Gastroesophageal sphincter (tissue), 4 donors: ENCODE measurements around the gene RTN4R. TPM values are rescaled to one million over a fixed set of nuclear protein-coding genes. Genes with fewer than 3 reads are reported as not detected.
A peak's percentile ranks its signal among the peaks of the same experiment; 100 is the strongest.

Source experiments
- ATAC-seq: fragments of 150-250 bp; one replicate; pipeline ENCODE4 v1.9.1; 2016; ENCODE audit warnings: mild to moderate bottlenecking, moderate library complexity
- H3K27ac ChIP-seq, 4 donors: fragments of 200-600 bp; sonication (generic) in 3 of 4; 1 replicate in 3 of 4; 2 replicates in 1 of 4; pipeline ENCODE4 v1.5.1; 2016 to 2019
- H3K27me3 ChIP-seq: fragments of 200-600 bp; sonication (generic); one replicate; pipeline ENCODE4 v1.5.1; 2019
- H3K36me3 ChIP-seq, 2 donors: fragments of 200-600 bp; sonication (generic); one replicate each; pipeline ENCODE4 v1.5.1; 2019; ENCODE audit warnings: control low read depth in 1 of 2
- H3K4me1 ChIP-seq, 3 donors: fragments of 200-600 bp; sonication (generic); 1 replicate in 2 of 3; 2 replicates in 1 of 3; pipeline ENCODE4 v1.5.1; 2016 to 2019; ENCODE audit warnings: control low read depth in 2 of 3
- H3K4me3 ChIP-seq, 2 donors: fragments of 200-600 bp; sonication (generic); one replicate each; pipeline ENCODE4 v1.5.1; 2019; ENCODE audit warnings: mild to moderate bottlenecking in 1 of 2, moderate library complexity in 1 of 2
- H3K9me3 ChIP-seq, 3 donors: fragments of 200-600 bp; sonication (generic); one replicate each; pipeline ENCODE4 v1.5.1; 2017 to 2019; ENCODE audit warnings: control low read depth in 2 of 3
- CTCF ChIP-seq, 4 experiments: fragments of 200-600 bp in 2 of 4; fragments of 450-650 bp in 2 of 4; sonication (generic) in 1 of 4; IDR thresholded peaks; one replicate each; pipeline ENCODE4 v1.5.1; 2017 to 2019; ENCODE audit warnings: antibody characterized with exemption in 4 of 4, mild to moderate bottlenecking in 2 of 4, moderate library complexity in 2 of 4
- EP300 ChIP-seq: sonication (generic); formaldehyde crosslinking; IDR thresholded peaks from one replicate; pipeline ENCODE4 v1.6.1; 2017; ENCODE audit warnings: antibody characterized with exemption, mild to moderate bottlenecking
- POLR2A ChIP-seq, 2 donors: fragments of 450-650 bp; IDR thresholded peaks; one replicate each; pipeline ENCODE4 v1.6.1; 2017; ENCODE audit warnings: antibody characterized with exemption in 2 of 2, mild to moderate bottlenecking in 2 of 2, moderate library complexity in 1 of 2
- POLR2AphosphoS5 ChIP-seq: sonication (generic); formaldehyde crosslinking; IDR thresholded peaks from one replicate; pipeline ENCODE4 v1.6.1; 2017; ENCODE audit warnings: antibody characterized with exemption
- WGBS, 2 donors: methylation state at CpG; one replicate each; pipeline ENCODE4 v1.1.5; 2018; ENCODE audit warnings: low coverage in 1 of 2; 5-methylcytosine and 5-hydroxymethylcytosine counted together
- total RNA-seq, 4 donors: library from RNA; depleted of rRNA; stranded (reverse); fragments of >200 nt; gene quantifications; one replicate each; pipeline ENCODE4 v1.1.0, GENCODE V29; 2016

RTN4R gene
- total RNA-seq, 4 donors from 2014 or later, result 1.3 to 2.4 TPM; not detected in 2

- Histone ChIP-seq H3K27ac (no peak overlapping the region), H3K4me1 (peaks cover 0 to 25% (median 3%) of the 10 kb centered on the region in 3 donors), H3K36me3 (no peaks in the 10 kb centered on the region), H3K4me3 (no peak overlapping the region), H3K27me3 (peaks cover 4% of the 10 kb centered on the region), H3K9me3 (no peaks in the 10 kb centered on the region)
- 90 to 93% methylated on average over 2 to 3 of the region's 18 CpGs for WGBS, 2 donors
- no peak for ATAC-seq
- no peak for TF ChIP-seq CTCF (IDR thresholded peaks at IDR 0.05)
Observed at GRCh38 chr22:20224917-20225692, 43.0 kb downstream of the RTN4R start.

- no peak for ATAC-seq
- TF ChIP-seq CTCF (IDR thresholded peaks at IDR 0.05) (no peak), EP300 (no peak), POLR2AphosphoS5 (no peak), POLR2A (IDR thresholded peaks at IDR 0.05) (no peak)
- Histone ChIP-seq H3K9me3 (peaks cover 0 to 7% (median 0%) of the 10 kb centered on the region in 3 donors), H3K27me3 (peaks cover 4% of the 10 kb centered on the region), H3K4me3 (no peak overlapping the region), H3K4me1 (peaks cover 0 to 19% (median 3%) of the 10 kb centered on the region in 3 donors), H3K27ac (no peak overlapping the region), H3K36me3 (no peaks in the 10 kb centered on the region)
- 17% methylated on average over 1 of the region's 3 CpGs; no CpG with 5 or more reads in 1 of the 2 donors for WGBS, 2 donors
Observed at GRCh38 chr22:20224256-20224626, 43.9 kb downstream of the RTN4R start.

GRCh38 chr22:20223421-20224255, 44.5 kb downstream of the RTN4R start:
- Histone ChIP-seq H3K4me1 (peaks cover 0 to 19% (median 3%) of the 10 kb centered on the region in 3 donors), H3K9me3 (peaks cover 0 to 7% (median 0%) of the 10 kb centered on the region in 3 donors), H3K27me3 (peaks cover 4% of the 10 kb centered on the region), H3K36me3 (no peaks in the 10 kb centered on the region), H3K27ac (no peak overlapping the region), H3K4me3 (no peak overlapping the region)
- 80 to 100% methylated on average over 1 of the region's 29 CpGs for WGBS, 2 donors
- ATAC-seq, result no peak
- TF ChIP-seq POLR2A (IDR thresholded peaks at IDR 0.05), result no peak
- TF ChIP-seq POLR2AphosphoS5, result no peak
- TF ChIP-seq EP300, result no peak
- TF ChIP-seq CTCF (IDR thresholded peaks at IDR 0.05), result no peak

- peaks cover 0 to 7% (median 0%) of the 10 kb centered on the region in 3 donors for H3K9me3 ChIP-seq
- H3K27ac ChIP-seq, result peak overlapping the region in 1 of 4 donors; percentile 24
- no peaks in the 10 kb centered on the region for H3K36me3 ChIP-seq
- peaks cover 4% of the 10 kb centered on the region for H3K27me3 ChIP-seq
- no peak overlapping the region for H3K4me3 ChIP-seq
- TF ChIP-seq POLR2A (IDR thresholded peaks at IDR 0.05), result no peak
- TF ChIP-seq POLR2AphosphoS5, result no peak
- no peak for TF ChIP-seq CTCF (IDR thresholded peaks at IDR 0.05)
- no peak for TF ChIP-seq EP300
- ATAC-seq, result no peak
- peaks cover 0 to 19% (median 3%) of the 10 kb centered on the region in 3 donors for H3K4me1 ChIP-seq
- 64 to 67% methylated on average over 1 to 5 of the region's 7 CpGs for WGBS, 2 donors
Observed at GRCh38 chr22:20222764-20223420, 45.2 kb downstream of the RTN4R start.
